ENCODE data around the gene NMBR. TPM values are rescaled to one million over a fixed set of nuclear protein-coding genes. Genes with fewer than 3 reads are reported as not detected.
"Not testable (repeated sequence)": the region's sequence is repeated elsewhere in the genome, so short reads cannot be mapped to it uniquely, and the experiment has no call there.

Gene NMBR
- not detected for total RNA-seq
- long read RNA-seq, donor 1, result 0 reads
- long read RNA-seq, donor 2, result 0 reads

DNA sequence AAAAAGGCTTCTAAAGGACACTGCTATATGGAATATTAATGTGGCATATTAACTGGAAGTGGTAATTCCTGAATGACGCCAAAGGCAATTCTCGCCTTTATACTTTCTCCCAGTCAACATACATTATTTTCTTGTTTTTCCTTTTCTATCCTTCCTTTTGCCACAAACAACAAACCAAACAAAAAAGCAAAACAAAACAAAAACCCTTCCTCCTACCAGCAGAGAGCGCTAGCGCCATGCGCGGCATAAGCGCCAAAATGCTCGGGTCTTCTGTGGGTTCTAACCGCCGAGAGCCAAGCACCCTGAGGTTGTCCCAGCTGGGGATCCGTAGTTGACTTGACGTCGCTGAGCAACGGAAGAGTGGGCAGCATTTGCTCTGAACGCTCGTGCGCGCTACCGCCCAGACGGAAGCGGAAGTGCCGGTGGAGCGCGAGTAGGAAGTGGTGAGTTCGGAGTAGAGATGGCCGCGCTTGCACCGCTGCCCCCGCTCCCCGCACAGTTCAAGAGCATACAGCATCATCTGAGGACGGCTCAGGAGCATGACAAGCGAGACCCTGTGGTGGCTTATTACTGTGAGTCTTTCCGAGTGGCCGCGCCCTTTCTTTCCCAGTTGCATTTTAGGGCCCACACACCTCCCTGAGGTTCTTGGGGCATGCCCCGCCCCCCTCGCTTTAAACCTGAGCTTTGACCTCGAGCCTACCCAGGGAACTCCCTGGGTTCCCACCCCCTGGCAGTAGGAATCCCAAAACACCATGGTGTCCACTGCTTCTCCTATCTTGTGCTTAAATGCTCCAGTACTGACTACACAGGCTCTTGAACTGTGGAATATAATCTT lies at the start of gene NMBR, which contains the start of gene VTA1:
TSS of gene NMBR (minus strand) at position 295 of the 835 bp plus-strand sequence. CDS start 58,464 bp downstream, outside the sequence.
TSS of gene VTA1 (plus strand) at position 436 of the 835 bp plus-strand sequence. CDS start at position 461, 25 bp downstream.
- H3K4me3 ChIP-seq, result peak within 1 kb of the TSS; percentile 53
- no peaks in the 10 kb centered on the region for H3K36me3 ChIP-seq (ENCODE audit: low read depth)
- TF ChIP-seq, protein P1, sequence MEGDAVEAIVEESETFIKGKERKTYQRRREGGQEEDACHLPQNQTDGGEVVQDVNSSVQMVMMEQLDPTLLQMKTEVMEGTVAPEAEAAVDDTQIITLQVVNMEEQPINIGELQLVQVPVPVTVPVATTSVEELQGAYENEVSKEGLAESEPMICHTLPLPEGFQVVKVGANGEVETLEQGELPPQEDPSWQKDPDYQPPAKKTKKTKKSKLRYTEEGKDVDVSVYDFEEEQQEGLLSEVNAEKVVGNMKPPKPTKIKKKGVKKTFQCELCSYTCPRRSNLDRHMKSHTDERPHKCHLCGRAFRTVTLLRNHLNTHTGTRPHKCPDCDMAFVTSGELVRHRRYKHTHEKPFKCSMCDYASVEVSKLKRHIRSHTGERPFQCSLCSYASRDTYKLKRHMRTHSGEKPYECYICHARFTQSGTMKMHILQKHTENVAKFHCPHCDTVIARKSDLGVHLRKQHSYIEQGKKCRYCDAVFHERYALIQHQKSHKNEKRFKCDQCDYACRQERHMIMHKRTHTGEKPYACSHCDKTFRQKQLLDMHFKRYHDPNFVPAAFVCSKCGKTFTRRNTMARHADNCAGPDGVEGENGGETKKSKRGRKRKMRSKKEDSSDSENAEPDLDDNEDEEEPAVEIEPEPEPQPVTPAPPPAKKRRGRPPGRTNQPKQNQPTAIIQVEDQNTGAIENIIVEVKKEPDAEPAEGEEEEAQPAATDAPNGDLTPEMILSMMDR (IDR thresholded peaks at IDR 0.05), result peak; percentile 82
- intact Hi-C loops (cut with DNase I, micrococcal nuclease), result no loop called here
- H3K4me1 ChIP-seq (ENCODE audit: low read depth), result peaks cover 12% of the 10 kb centered on the region
- H3K9me3 ChIP-seq, result no peaks in the 10 kb centered on the region
- ATAC-seq (peak; percentile 100), DNase-seq (peak; percentile 96 to 99 (median 98))

DNA sequence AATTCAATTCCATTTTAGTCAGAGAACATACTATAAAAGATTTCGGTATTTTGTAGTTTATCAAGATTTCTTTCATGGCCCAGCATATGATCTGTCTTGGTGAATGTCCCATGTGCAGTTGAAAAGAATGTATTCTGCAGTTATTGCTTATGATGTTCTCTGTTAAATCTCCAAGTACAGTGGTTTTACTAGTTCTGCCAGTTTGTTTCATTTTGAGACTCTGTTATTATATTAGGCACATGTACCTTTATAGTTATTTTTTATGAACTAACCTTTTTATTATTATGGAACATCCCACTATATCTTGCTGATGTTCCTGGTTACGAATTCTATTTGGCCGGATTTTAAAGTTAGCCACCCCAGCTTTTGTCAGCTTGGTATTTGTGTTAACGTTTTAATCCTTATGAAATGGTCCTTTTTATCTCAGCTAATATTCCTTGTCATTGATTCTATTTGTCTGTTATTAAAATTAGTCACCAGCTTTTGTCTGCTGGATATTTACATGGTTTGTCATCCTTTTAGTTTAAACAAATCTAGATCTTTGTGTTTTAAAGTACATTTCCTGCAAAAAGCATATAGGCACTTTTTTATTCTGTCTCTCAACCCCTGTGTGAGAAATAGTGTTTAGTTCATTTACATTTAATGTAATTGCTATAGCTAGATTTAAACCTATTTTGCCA lies 49.1 kb upstream of the NMBR start:
- intact Hi-C loops (cut with DNase I, micrococcal nuclease), result no loop called here

DNA sequence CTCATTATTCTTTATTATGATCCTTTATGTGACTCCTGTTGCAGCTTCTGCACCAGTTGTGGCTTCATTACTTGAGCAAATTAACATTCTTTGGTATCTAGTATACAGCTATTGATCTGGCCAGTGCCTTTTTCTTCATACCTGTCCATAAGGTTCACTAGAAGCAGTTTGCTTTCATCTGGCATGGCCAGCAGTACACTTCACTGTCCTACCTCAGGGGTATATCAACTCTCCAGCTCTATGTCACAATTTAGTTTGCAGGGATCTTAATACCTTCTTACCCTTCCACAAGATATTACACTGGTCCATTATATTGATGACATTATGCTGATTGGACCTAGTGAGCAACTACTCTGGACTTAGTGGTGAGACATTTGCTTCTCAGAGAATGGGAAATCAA lies 46.7 kb upstream of the NMBR start:
- no peaks in the 10 kb centered on the region for H3K9me3 ChIP-seq
- no peaks in the 10 kb centered on the region for H3K4me1 ChIP-seq (ENCODE audit: low read depth)
- intact Hi-C loops (cut with DNase I, micrococcal nuclease), result no loop called here
- H3K4me3 ChIP-seq, result no peak overlapping the region
- ATAC-seq (no peak), DNase-seq (no peak)
- no peaks in the 10 kb centered on the region for H3K36me3 ChIP-seq (ENCODE audit: low read depth)
- TF ChIP-seq, protein P1 (IDR thresholded peaks at IDR 0.05), result no peak

More for the DNA sequence above, 49.1 kb upstream of the NMBR start:
- Histone ChIP-seq H3K9me3 (no peaks in the 10 kb centered on the region), H3K4me1 (ENCODE audit: low read depth) (no peaks in the 10 kb centered on the region), H3K36me3 (ENCODE audit: low read depth) (no peaks in the 10 kb centered on the region), H3K4me3 (no peak overlapping the region)
- ATAC-seq (no peak), DNase-seq (no peak)
- TF ChIP-seq, protein P1 (IDR thresholded peaks at IDR 0.05), result no peak

DNA sequence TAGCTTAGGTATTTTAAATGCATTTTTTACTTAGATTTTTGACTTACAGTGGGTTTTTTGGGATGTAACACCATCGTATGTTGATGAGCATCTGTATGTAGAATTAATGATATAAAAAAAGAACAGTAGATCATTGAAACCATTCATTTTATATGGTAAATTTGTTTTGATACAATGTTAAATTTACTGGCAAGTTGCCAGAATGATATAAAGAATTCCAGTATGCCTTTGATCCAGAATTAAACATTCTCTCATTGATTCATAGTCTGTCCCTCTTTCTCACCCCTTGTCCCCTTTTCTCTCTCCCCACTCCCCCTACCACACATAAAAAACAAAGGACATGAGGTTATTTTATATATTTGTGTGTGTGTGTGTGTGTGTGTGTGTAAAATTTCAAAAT lies 45.4 kb upstream of the NMBR start:
- no peak overlapping the region for H3K4me3 ChIP-seq
- TF ChIP-seq, protein P1 (IDR thresholded peaks at IDR 0.05), result no peak
- no peak for DNase-seq

DNA sequence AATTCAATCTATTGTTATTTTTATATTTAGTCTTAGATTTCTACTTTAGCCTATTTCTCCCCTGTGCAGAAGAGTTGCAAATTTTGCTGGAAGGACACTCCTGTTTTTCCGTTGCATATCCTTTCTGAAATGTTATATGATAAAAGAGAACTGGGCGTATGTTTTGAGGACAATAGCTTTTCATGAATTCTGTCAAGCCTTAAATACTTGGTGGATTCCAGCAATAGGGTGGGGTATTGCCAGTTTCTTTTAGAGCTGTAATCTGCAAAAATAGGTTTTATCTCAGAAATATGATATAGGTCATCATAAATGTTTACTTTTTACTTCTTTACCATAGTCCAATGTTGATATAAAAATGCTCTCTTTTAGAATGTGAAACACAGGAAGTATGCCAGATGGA lies 42.1 kb upstream of the NMBR start:
- intact Hi-C loops (cut with DNase I, micrococcal nuclease), result no loop called here
- H3K36me3 ChIP-seq (ENCODE audit: low read depth), result no peaks in the 10 kb centered on the region

More for the DNA sequence above, 45.4 kb upstream of the NMBR start:
- intact Hi-C loops (cut with DNase I, micrococcal nuclease), result no loop called here
- no peaks in the 10 kb centered on the region for H3K36me3 ChIP-seq (ENCODE audit: low read depth)
- no peaks in the 10 kb centered on the region for H3K4me1 ChIP-seq (ENCODE audit: low read depth)
- H3K9me3 ChIP-seq, result no peaks in the 10 kb centered on the region
- ATAC-seq, result no peak

DNA sequence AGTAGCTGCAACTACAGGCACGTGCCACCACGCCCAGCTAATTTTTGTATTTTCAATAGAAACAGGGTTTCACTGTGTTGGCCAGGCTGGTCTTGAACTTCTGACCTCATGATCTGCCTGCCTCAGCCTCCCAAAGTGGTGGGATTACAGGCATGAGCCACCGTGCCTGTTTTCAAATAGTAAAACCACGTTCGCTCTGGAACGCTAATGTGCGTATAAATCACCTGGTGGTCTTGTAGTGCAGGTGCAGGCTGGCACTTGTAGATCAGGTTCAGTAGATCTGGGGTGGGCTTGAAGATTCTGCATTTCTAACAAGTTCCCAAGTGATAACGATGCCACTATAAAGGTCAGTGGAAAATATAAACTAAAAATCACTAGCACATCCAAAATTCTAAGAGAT lies 41.4 kb upstream of the NMBR start:
- ATAC-seq; H3K4me1 ChIP-seq (ENCODE audit: low read depth); DNase-seq: not testable (repeated sequence)

More for the DNA sequence above, 42.1 kb upstream of the NMBR start:
- ATAC-seq (no peak), DNase-seq (no peak)
- Histone ChIP-seq H3K4me3 (no peak overlapping the region), H3K4me1 (ENCODE audit: low read depth) (no peaks in the 10 kb centered on the region), H3K9me3 (no peaks in the 10 kb centered on the region)
- TF ChIP-seq, protein P1 (IDR thresholded peaks at IDR 0.05), result no peak

More for the DNA sequence above, 41.4 kb upstream of the NMBR start:
- H3K36me3 ChIP-seq (ENCODE audit: low read depth); H3K4me3 ChIP-seq; H3K9me3 ChIP-seq; intact Hi-C loops (cut with DNase I, micrococcal nuclease): not testable (repeated sequence)

All from mucosa of descending colon (tissue), 3 donors.